ENCODE measurements around the gene ARHGAP31. TPM values are rescaled to one million over a fixed set of nuclear protein-coding genes. Genes with fewer than 3 reads are reported as not detected.

Gene ARHGAP31
- total RNA-seq, 1 donor from 2014 or later, result 9.7 TPM

- Mint-ChIP-seq H3K4me1 (peaks cover 16% of the 10 kb centered on the region), H3K27ac (no peak overlapping the region)
- TF ChIP-seq CTCF (IDR thresholded peaks at IDR 0.05; ENCODE audit: unreplicated experiment), result no peak
Measured at GRCh38 chr3:119342176-119342575, 48.0 kb downstream of the ARHGAP31 start.

GRCh38 chr3:119343719-119344118, 49.5 kb downstream of the ARHGAP31 start:
- H3K9me3 Mint-ChIP-seq, result no peaks in the 10 kb centered on the region
- H3K4me1 Mint-ChIP-seq, result peaks cover 15% of the 10 kb centered on the region
- H3K27me3 Mint-ChIP-seq (ENCODE audit: low read depth), result no peaks in the 10 kb centered on the region
- no peak overlapping the region for H3K27ac Mint-ChIP-seq
- TF ChIP-seq CTCF (IDR thresholded peaks at IDR 0.05; ENCODE audit: unreplicated experiment), result no peak
- no peak for DNase-seq (ENCODE audit: low spot score in 2 of 2, unreplicated experiment in 2 of 2)
- H3K4me3 Mint-ChIP-seq, result no peak overlapping the region
- no peaks in the 10 kb centered on the region for H3K36me3 Mint-ChIP-seq

More at GRCh38 chr3:119342176-119342575, 48.0 kb downstream of the ARHGAP31 start:
- Mint-ChIP-seq H3K27me3 (ENCODE audit: low read depth) (no peaks in the 10 kb centered on the region), H3K36me3 (peaks cover 1% of the 10 kb centered on the region), H3K4me3 (no peak overlapping the region), H3K9me3 (peaks cover 1% of the 10 kb centered on the region)
- no peak for DNase-seq (ENCODE audit: low spot score in 2 of 2, unreplicated experiment in 2 of 2)

- Mint-ChIP-seq H3K36me3 (no peaks in the 10 kb centered on the region), H3K27ac (peak overlapping the region; percentile 35), H3K27me3 (ENCODE audit: low read depth) (no peaks in the 10 kb centered on the region), H3K4me3 (no peak overlapping the region), H3K4me1 (peaks cover 33% of the 10 kb centered on the region), H3K9me3 (no peaks in the 10 kb centered on the region)
- no peak for TF ChIP-seq CTCF (IDR thresholded peaks at IDR 0.05; ENCODE audit: unreplicated experiment)
- no peak for DNase-seq (ENCODE audit: low spot score in 2 of 2, unreplicated experiment in 2 of 2)
Measured at GRCh38 chr3:119346076-119346496, 51.9 kb downstream of the ARHGAP31 start.

GRCh38 chr3:119347036-119347435, 52.9 kb downstream of the ARHGAP31 start:
- no peaks in the 10 kb centered on the region for H3K27me3 Mint-ChIP-seq (ENCODE audit: low read depth)
- no peak overlapping the region for H3K27ac Mint-ChIP-seq
- no peaks in the 10 kb centered on the region for H3K9me3 Mint-ChIP-seq
- no peak overlapping the region for H3K4me3 Mint-ChIP-seq
- no peak for DNase-seq (ENCODE audit: low spot score in 2 of 2, unreplicated experiment in 2 of 2)
- peaks cover 42% of the 10 kb centered on the region for H3K4me1 Mint-ChIP-seq
- no peaks in the 10 kb centered on the region for H3K36me3 Mint-ChIP-seq
- TF ChIP-seq CTCF (IDR thresholded peaks at IDR 0.05; ENCODE audit: unreplicated experiment), result no peak

GRCh38 chr3:119349354-119350041, 55.3 kb downstream of the ARHGAP31 start:
- no peaks in the 10 kb centered on the region for H3K27me3 Mint-ChIP-seq (ENCODE audit: low read depth)
- no peak for DNase-seq (ENCODE audit: low spot score in 2 of 2, unreplicated experiment in 2 of 2)

More at GRCh38 chr3:119349354-119350041, 55.3 kb downstream of the ARHGAP31 start:
- no peaks in the 10 kb centered on the region for H3K36me3 Mint-ChIP-seq
- TF ChIP-seq CTCF (IDR thresholded peaks at IDR 0.05; ENCODE audit: unreplicated experiment), result no peak
- peaks cover 50% of the 10 kb centered on the region for H3K4me1 Mint-ChIP-seq
- H3K27ac Mint-ChIP-seq, result peak overlapping the region; percentile 87
- H3K9me3 Mint-ChIP-seq, result no peaks in the 10 kb centered on the region
- peak overlapping the region; percentile 6 for H3K4me3 Mint-ChIP-seq
